ENCODE measurements around the gene RPAP2. TPM values are rescaled to one million over a fixed set of nuclear protein-coding genes. Genes with fewer than 3 reads are reported as not detected.
A peak's percentile ranks its signal among the peaks of the same experiment; 100 is the strongest.

RPAP2 gene
- total and polyA plus RNA-seq, 2 donors (not counting 3 experiments of a cell fraction or from before 2014, with no cell fraction given) = 4.3 to 24.9 TPM

DNA sequence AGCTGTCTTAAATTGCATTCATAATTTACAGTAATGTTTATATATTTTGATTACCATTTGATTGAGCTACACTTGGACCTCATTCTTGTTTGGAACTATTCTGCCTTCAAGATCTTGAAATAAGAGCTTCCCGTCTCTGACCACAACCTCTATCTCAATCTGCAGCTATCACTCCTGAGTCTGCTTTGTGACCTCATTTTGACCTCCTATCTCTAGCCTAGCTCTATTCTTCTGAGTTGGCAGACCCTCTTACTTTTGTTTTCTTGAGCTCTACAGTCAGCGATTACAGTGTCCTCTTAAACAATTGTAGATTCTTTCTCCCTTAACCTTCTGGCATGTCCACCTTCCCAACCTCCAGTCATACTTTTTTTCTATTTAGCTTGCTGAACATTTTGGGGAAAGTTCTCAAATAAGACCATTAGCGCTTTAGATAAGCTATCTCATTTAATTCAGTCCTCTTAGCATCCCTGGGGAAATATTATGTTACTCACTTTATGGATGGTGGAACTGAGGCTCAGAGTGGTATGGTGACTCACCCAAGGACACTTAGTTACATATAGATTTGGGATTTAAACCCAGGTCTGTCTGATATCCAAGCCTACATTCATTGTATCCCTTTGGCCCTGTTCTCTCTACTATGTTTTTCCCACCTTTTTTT, 19.1 kb downstream of the RPAP2 start:
- DNase-seq (ENCODE audit: low read depth, low spot score) (peak; percentile 96), FAIRE-seq (no peak)
- Histone ChIP-seq H3K4me1 (ENCODE audit: control insufficient read depth, extremely low read depth, insufficient read depth, low read length) (peaks cover 7% of the 10 kb centered on the region), H3K9ac (replicated peaks; ENCODE audit: extremely low read depth, insufficient read depth, low read length) (no peak overlapping the region), H3K27me3 (ENCODE audit: control insufficient read depth in 2 of 2, insufficient read depth in 2 of 2, low read length in 2 of 2) (no peaks in the 10 kb centered on the region), H3K4me3 (replicated peaks in 1 of 3; ENCODE audit: insufficient read depth in 1 of 3, low read depth in 1 of 3, low read length in 3 of 3) (no peak overlapping the region), H3K36me3 (ENCODE audit: control insufficient read depth in 2 of 2, extremely low read depth in 1 of 2, insufficient read depth in 2 of 2, low read length in 2 of 2) (peaks cover 0 to 9% of the 10 kb centered on the region in 2 experiments), H3K9me1 (replicated peaks; ENCODE audit: control insufficient read depth, extremely low read depth, insufficient read depth, low read length) (no peaks in the 10 kb centered on the region), H4K20me1 (replicated peaks; ENCODE audit: control insufficient read depth, extremely low read depth, insufficient read depth, low read length) (no peaks in the 10 kb centered on the region), H3K27ac (ENCODE audit: insufficient read depth, low read depth, low read length) (no peak overlapping the region), H3K9me3 (replicated peaks; ENCODE audit: control insufficient read depth, insufficient read depth, low read length) (no peaks in the 10 kb centered on the region), H3K4me2 (ENCODE audit: insufficient read depth, low read length) (no peak overlapping the region), H3K79me2 (ENCODE audit: control insufficient read depth, insufficient read depth, low read length) (no peaks in the 10 kb centered on the region), H2AFZ (ENCODE audit: low read depth, low read length) (no peak overlapping the region)
- dilution Hi-C loops (cut with MboI; ENCODE audit: extremely low pct_ligation_motif_present, low sequenced_read_pairs) (no loop called here), intact Hi-C loops (cut with micrococcal nuclease) (loop anchor here (5.0 kb wide), 1 partner anchor 164 kb away; no protein-coding TSS in a partner anchor)
- no peak for TF ChIP-seq MYC (IDR thresholded peaks at IDR 0.05; ENCODE audit: low read depth, low read length)
- no peak for TF ChIP-seq EZH2 (IDR thresholded peaks at IDR 0.05; ENCODE audit: borderline replicate concordance, low read depth, low read length, severe bottlenecking)
- peak; percentile 60 for TF ChIP-seq GATA2 (IDR thresholded peaks at IDR 0.05; ENCODE audit: insufficient read depth, insufficient read length, low read depth, low read length)
- TF ChIP-seq POLR2A (IDR thresholded peaks at IDR 0.05; ENCODE audit: low read depth, low read length) = no peak
- TF ChIP-seq JUN (IDR thresholded peaks at IDR 0.05; ENCODE audit: borderline replicate concordance, insufficient read depth, insufficient read length, low read depth) = no peak
- TF ChIP-seq, protein P1, sequence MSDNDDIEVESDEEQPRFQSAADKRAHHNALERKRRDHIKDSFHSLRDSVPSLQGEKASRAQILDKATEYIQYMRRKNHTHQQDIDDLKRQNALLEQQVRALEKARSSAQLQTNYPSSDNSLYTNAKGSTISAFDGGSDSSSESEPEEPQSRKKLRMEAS (IDR thresholded peaks at IDR 0.05; ENCODE audit: insufficient read depth, insufficient read length) = no peak
- peak; percentile 4 for TF ChIP-seq FOS (IDR thresholded peaks at IDR 0.05; ENCODE audit: borderline replicate concordance, insufficient read depth, low read length)
- TF ChIP-seq POLR2AphosphoS5 (IDR thresholded peaks at IDR 0.05; ENCODE audit: insufficient read depth, low read depth, low read length) = peak; percentile 27
- CTCF ChIA-PET = interaction anchor here (0.7 to 2.3 kb wide), 10 partner anchors 8 to 500 kb away, joined by 3 to 13 read pairs (median 4); partner anchors contain the start of gene GFI1
- no TSS peak for BruUV-seq (replicated peaks)
- POLR2A ChIA-PET = interaction anchor here (0.6 kb wide), 1 partner anchor 295 kb away, joined by 5 read pairs; no protein-coding TSS in a partner anchor

All from endothelial cell of umbilical vein (primary cell).